Gastrocnemius medialis (tissue), 4 donors: Measurements from ENCODE around the gene PIGL.

Source experiments
- CTCF ChIP-seq, 5 experiments: fragments of 450-650 bp in 3 of 5; fragments of 200-600 bp in 2 of 5; sonication (generic) in 2 of 5; IDR thresholded peaks in 4 of 5; conservative IDR thresholded peaks in 1 of 5; 1 replicate in 4 of 5; 2 replicates in 1 of 5; pipeline ENCODE4 v1.5.1; 2016 to 2019; ENCODE audit warnings: antibody characterized with exemption in 5 of 5, mild to moderate bottlenecking in 3 of 5, moderate library complexity in 3 of 5
- POLR2A ChIP-seq, 2 donors: fragments of 450-650 bp; IDR thresholded peaks; one replicate each; pipeline ENCODE4 v1.6.1; 2017; ENCODE audit warnings: antibody characterized with exemption in 2 of 2, mild to moderate bottlenecking in 2 of 2, moderate library complexity in 2 of 2

GRCh38 chr17:16313139-16314090 is 96.4 kb downstream of the PIGL start:
- no peak for TF ChIP-seq CTCF (IDR thresholded peaks at IDR 0.05 in 4 of 5, conservative IDR thresholded peaks at IDR 0.05 in 1 of 5)
- TF ChIP-seq POLR2A (IDR thresholded peaks at IDR 0.05) = no peak
